HG02759 (cell line): ENCODE measurements around the gene TMTC1.

Experiments
- ATAC-seq: cut with Tn5 transposase; IDR thresholded peaks from one replicate; pipeline ENCODE4 v1.9.1; 2021; ENCODE audit warnings: mild to moderate bottlenecking, moderate library complexity; ENCODE audit not compliant: unreplicated experiment

TMTC1 gene

DNA sequence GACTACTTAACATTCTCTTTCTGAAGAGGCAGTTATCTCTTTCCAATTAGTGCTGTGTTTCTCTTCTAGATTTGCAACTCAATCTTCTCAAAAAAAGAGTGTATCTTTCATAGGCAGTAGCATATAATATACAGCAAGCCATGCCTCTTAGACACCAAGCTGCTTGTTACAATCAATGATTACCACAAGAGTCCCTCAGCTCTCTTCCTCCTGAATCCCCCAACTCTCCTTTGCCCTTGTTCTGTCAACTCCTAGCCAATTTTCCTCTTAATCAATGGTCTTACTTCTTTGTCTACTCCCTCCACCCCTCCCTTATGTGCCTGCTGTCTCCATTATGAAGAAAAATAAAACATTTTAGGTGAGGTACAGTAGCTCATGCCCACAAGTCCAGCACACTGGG lies 2.6 kb downstream of the TMTC1 start:
- ATAC-seq: no peak

DNA sequence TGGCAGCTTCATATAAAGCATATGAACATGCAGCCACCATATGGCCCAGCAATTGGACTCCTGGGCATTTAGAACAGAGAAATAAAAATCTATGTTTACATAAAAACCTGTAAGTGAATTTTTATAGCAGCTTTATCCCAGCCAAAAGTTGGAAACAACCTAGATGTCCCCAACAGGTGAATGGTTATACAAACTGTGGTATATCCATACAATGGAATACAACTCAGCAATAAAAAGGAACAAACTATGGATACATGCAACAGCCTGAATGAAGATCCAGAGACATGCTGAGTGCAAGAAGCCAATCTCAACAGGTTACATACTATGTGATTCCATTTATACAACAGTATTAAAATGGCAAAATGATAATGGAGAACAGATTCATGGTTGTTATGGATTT lies 3.7 kb downstream of the TMTC1 start:
- no peak for ATAC-seq

DNA sequence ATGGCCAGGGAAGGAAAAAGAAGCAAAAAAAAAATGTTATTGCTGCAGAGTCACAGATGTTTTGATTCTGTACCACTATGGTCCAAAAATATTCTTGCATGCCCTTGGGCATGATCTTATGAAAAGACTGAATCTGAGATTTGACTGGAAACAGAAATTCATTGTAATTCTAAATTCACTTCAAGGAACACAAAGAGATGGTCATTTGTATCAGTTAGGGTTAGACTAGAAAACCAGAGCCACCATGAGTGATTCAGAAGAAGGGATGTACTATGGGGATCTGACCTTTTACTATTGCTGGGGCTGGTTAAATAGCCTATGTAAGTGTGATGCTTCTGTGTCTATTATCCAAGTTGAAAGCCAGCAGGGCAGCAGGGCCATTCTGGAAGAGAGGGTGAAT lies 5.2 kb downstream of the TMTC1 start:
- no peak for ATAC-seq

DNA sequence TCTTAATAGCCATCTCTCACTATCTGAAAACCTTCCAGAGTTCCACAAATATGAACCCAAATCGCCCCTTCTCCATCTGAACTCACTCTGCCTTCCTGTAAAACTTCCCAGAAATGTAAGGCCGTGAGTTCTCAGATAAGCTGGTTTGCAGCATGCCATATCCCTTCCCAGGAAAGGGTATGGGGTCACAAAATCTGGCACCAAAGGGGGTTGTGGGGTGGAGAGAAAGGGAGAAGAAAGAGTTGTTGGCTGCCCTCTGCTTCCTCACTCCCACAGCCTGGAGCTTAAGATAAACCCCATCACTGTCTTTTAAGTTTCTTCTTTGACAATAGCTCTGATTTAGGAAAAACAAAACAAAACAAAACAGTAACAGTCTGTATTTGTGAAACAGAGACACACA lies 10.7 kb downstream of the TMTC1 start:
- no peak for ATAC-seq

DNA sequence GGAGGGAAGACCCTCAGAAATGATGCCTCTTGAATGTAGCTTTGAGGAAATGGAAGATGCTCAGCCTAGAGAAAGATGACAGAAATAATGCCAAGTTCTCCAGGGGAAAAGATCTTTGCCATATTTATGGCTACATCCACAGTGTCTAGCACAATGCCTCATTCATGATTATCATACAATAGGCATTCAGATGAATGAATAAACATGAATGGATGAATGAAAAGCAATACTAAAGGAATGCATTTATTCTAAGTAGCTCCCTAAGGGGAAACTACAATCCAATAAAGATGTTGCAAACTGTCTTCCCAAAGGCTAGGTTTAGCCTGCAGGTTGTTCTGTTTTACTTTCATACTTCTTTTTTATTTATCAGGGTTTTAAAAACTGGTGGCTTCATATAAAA lies 12.0 kb downstream of the TMTC1 start:
- ATAC-seq: no peak

DNA sequence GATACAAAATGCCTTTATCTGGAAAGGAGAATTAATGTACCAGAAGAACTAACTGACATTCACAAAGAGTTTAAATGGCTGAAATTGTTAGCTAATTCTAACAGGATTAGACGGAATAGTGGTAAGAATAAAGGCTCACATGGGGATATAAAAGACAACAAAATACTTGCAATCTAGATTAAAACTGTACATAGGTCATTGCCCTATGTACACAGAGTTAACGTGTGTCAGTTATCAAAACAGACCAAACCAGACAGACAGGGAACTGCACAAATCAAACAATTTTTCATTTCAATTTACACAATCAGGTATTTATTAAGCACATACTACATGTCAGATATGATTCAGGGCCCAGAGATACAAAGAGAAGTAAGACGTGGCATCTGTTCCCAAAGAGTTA lies 12.6 kb downstream of the TMTC1 start:
- ATAC-seq: no peak

DNA sequence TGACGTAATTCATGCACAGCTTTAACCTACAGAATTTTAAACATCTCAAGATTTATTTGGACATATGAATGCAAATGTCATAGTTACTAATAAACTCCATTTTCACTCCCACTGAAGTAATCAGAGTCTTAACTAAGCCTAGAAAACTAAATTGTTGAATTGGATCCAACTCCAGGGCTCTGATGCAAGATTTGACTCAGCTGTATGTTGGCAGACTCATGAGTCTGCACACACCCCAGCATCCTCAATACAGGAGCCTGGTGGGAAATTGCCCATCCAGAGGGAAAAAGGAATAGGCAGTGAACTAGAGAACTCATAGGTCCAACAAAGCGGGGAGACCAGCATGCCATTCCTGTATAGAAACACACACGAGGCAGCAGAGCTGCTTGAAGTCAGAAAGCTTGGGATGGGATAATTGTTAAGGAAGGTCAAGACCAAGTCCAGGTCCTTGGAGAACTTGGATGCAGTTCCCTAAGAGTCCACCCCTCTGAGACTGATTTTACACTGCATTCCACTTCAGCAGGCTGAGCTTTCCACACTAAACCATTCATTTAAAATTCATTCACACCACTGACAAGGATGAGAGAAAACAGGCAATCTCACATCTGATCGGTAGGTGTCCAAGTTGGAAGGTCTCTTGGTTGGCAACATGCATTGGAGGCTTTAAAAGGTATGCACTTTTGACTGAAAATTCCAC lies 14.4 kb downstream of the TMTC1 start:
- ATAC-seq: no peak

DNA sequence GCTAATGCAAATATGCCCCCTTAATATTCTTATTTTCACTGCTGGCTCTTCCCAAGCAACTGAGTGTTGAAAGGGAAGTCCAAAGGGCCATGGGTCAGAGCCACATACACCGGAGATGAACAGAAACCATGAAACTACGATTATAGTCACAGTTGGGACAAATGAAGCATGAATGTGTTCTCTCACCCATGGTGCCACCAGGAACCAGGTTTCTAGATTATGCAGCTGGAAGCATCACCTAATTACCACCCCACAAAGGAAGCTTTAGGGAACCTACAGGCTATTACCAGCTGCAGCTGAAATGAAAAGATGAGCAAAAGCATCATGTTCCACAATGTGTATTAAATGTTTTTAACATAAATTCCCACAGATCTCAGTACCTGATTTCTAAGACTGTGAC lies 15.4 kb downstream of the TMTC1 start:
- ATAC-seq: no peak

DNA sequence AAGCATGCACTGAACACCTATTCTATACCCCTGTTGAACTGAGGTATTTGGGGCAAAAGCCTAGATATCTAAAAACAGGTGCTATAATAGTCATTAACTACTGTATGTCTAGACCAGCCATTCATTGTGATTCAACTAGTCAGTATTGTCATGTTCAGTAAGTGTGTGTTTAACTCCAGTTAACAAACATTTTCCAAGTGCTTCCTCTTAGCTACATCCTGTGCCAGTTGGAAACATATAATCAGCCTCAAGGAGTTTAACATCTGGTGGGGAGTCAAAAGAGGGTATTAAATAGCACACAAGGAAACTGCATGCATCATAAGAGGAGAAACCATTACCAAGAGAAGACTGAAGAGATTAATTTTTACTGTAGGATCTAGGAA lies 20.4 kb downstream of the TMTC1 start:
- ATAC-seq: no peak

DNA sequence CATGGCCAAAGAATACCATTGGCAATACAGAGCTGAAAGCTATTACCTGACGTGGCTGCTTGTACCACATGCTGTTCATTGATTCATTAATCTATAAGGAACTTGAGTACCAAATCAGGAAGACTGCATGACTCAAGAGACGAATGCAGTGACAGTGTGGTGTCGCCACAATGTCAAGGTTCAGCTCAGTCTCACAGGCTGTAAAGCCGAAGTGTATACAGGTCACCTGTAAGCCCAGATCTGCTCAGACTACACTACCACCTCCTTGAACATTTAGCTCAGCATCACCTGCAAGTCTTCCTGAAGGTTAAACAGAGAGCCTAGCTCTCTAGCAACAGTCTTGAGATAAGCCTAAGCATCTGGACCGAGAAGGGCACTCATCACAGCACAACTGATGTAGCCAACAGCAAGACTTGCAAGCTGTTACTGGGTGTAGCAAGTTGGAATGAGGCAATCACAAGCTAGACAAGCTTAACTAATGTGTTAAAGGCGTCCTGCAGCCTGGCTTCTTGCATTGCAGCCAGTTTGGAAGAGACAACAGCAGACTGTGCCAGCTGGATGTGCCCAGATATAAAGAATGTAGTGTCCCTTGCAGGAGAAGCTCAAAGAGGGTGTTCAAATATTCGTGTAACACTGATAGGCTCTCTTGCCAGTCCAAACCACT lies 21.0 kb downstream of the TMTC1 start:
- no peak for ATAC-seq

DNA sequence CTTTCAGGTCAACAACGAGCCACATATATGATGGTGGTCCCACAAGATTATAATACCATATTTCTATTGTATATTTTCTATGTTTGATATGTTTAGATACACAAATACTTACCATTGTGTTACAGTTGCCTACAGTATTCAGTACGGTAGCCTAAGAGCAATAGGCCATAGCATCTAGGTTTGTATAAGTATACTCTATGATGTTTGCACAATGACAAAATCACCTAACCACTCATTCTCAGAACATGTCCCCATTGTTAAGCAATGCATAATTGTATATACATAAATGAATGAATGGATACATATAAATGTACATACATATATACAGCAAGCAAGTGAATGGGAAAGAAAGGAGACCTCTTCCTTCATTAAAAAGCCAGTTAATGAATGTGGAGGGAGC lies 23.8 kb downstream of the TMTC1 start:
- no peak for ATAC-seq

DNA sequence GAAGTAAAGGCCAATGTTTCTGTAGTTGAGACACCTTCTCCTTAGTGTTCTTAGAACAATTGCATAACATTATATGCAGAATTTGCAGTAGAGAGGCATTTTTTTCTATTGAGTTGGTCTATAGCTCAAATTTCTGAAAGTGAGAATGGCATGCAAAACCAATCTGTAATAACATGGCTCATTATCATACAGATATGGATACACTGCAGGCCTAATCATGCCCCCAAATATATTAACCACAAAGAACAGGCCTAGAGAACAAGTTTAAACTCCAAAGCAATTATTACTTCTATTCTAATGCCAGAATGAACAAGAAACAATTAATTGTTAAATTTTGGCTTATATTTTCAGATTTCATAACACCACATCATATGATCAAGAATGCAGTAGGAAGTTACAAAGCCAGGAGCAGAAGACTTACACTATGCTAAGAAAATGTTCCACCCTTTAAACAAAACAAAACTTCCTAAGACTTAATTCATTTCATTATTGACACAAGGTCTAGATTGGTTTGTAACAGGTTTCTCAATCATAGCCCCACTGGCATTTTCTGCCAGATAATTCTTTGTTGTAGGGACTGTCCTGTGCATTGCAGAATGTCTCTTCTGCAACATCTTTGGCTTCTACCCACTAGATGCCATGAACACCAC lies 26.9 kb downstream of the TMTC1 start:
- ATAC-seq: no peak

DNA sequence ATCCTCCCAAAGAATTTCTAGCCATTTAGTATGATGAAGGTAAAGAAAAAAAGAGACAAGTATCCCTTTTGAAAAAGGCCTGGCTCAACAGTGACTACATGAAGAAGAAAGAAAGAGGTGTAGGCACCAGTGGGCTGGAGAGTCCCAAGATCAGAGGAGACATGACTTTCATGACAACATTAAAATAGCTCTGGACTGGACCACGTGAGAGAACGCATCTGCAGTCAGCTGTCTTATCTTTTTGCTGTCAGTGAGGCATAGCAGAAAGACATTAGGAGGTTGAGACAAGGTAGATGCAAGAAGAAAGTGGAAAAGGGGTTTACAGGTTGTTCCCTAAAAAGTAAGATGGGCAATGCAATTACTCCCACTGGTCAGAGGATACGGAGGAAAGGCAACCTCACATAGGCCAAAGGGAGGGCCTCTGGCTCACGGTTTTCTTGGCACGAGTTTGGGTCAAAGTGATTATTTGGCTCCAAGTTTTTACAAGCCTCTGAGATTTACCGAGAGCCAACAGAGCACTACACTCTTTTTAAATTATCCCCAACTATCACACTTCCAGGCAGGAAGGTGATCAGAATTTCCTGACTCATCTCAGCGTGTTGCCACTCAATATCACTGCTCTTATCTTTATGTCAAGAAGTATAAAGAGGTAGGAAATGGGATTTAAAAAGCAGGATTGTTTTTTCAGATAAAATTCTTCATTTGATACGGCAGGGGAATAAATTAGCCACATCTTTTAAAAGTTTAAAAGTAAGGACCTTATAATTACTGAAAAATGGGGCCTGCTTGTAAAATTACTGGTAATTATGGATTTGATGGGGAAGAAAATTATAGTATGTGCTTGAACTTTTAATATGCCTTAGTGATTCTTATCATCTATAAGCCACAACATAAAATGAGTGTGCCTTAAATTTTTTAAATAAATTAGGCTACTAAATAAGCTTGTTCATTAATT lies 29.2 kb downstream of the TMTC1 start:
- ATAC-seq: no peak

DNA sequence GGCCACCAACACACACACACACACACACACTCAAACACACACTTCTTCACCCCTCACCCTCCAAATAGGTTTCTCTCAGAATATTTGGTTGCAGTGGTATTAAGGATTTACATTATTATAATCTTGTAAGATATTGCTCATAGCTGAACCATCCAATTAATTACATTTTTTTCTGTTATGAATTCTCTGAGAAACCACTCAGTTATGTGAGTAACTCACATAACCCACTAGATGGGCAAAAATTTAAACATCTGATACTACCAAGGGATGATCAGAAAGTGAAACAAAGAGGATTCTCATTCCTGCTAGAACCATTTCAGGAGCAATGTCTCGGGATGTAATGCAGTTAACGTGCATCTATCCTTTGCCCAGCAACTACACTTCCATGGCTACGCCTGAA lies 31.6 kb downstream of the TMTC1 start:
- ATAC-seq: no peak

DNA sequence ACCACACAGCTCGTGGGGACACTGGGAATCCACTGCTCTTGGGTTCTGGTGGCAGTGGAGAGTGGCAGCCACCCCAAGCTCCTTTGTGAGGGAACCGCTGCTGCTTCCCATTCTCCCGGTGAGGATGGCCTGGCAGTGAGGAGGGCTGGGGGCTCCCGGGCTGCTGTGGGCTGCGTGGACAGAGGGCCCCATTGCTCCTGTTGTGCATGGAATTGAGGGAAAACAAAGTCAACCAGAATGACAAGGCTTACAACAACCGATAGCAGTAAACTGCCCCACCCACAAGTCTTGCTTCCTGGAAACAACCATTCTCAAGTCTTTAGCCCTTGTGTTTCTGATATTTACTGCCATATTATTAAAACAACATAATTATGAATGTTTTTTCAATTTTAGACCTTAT lies 32.1 kb downstream of the TMTC1 start:
- ATAC-seq: no peak

DNA sequence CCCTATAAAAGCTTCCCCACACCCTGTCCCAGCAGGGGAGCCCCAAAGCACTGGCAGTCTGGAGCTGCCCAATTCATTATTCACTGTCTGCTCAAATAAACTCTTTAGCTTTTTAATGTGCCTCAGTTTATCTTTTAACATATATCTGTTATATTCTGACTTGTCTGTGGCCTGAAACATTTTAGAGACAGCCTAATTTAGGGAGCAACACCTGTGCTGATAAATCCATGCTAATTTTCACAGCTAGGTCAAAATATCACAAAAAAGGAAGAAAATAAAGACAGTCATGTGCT lies 32.9 kb downstream of the TMTC1 start:
- no peak for ATAC-seq

DNA sequence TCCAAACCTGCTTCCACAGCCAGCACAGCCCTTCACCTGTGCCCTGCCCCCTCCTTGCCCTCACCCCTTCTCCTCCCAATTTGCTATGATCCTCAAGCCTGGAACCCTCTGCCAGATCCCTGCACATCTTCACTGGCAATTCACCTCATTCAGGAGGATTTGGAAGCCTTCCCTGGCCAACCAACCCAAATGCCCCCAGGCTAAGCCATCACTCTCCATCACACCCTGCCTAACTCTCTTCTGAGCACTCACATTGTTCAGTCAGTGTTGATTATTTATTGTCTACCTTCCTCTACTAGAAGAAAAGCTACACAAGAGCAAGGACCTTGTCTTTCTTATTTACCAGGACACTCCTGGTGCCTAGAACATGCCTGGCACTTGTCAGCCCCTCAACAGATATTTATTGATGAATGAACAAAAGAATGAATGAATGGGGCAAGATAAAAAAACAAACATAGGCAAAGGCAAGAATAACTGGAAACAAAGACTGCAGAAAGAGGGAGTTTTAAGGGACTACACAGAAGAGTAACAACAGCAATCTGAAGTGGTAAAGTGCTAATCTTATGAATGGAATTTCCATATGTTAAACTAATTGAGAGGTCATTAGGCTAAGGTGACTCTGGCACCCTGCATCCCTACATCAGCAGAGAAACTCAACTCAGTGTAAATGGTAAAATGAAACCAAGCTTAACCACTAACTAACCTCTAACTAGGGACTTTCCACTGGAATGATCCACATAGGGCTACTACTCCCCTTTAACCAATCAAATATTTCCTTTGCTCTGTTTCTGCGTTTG lies 33.4 kb downstream of the TMTC1 start:
- ATAC-seq: peak; percentile 86

DNA sequence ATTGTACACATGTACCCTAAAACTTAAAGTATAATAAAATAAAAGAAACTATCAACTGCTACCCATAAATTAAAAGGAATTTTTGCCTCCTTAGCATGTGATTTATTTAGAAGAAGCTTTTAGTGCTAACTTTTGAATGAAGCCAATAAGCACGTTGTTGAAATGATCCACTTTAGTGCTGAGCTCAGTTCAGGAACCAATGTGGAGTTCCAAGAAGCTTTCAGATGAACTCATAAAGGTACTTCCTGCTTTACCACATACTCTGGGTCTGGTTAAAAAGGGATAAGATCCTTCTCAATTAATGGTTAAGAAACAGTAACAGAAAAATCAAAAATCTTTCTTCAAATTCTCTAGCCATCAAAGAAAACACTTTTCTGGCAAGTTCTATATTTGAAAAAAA lies 39.4 kb downstream of the TMTC1 start:
- no peak for ATAC-seq

DNA sequence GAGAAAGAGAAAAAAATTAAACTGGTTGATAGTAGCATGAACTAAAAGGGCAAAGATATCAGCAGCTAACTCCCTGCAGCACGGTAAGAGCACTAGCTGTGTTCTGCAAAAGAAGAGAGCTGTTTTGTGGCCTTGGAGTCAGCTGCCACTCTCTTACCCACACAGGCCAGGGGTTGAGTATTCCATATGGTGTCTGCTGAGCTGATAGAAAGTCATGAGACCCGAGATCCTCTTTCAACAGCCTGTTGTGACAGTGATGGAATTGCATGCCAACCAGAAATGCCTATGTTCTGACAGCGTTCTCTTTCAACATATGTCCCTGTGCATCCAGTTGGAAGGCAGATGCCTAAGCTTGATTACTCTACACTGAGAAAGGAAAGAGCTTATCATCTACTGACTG lies 39.9 kb downstream of the TMTC1 start:
- ATAC-seq: no peak

DNA sequence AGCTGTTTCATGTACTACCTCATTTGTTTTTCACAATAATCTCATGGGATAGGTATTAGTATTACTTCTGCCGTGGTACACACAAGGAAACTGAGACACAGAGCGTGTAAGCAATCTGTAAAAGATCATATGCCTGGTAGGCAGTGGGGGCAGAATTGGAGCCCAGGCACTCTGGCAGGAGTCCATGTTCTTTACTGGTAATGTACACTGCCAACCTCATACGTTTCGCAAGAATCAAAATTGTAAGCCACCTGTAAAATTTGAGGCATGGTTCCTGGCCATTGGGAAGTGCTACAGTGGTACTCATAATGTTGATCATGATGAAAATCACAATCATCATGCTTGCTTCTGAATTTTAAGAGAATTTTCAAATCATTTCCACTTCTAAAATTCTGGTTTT lies 40.7 kb downstream of the TMTC1 start:
- no peak for ATAC-seq

DNA sequence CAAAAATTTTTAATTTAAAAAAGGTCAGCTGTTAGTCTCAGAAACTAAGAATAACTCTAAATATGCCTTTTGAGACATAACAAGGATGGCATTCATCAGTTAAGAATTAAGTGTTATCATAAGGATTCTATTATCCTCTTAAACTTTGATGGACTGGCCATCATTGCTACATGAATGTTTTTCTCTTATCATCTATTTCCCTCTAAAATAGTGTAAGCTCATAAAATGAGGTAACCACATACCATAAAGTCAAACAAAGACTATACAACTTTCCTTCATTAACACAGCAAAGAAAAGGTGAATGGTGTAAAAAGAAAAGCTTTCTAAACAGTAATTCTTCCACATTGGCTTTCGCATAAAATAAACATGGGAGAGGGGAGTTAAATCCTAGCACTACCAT lies 41.1 kb downstream of the TMTC1 start:
- ATAC-seq: no peak
